Measurements from ENCODE around the gene CFAP92.
A peak's percentile ranks its signal among the peaks of the same experiment; 100 is the strongest.

The CFAP92 gene

GRCh38 chr3:129037093-129037419, 43.2 kb upstream of the CFAP92 start:
- TF ChIP-seq, protein P1, sequence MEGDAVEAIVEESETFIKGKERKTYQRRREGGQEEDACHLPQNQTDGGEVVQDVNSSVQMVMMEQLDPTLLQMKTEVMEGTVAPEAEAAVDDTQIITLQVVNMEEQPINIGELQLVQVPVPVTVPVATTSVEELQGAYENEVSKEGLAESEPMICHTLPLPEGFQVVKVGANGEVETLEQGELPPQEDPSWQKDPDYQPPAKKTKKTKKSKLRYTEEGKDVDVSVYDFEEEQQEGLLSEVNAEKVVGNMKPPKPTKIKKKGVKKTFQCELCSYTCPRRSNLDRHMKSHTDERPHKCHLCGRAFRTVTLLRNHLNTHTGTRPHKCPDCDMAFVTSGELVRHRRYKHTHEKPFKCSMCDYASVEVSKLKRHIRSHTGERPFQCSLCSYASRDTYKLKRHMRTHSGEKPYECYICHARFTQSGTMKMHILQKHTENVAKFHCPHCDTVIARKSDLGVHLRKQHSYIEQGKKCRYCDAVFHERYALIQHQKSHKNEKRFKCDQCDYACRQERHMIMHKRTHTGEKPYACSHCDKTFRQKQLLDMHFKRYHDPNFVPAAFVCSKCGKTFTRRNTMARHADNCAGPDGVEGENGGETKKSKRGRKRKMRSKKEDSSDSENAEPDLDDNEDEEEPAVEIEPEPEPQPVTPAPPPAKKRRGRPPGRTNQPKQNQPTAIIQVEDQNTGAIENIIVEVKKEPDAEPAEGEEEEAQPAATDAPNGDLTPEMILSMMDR (conservative IDR thresholded peaks at IDR 0.05; ENCODE audit: low read depth), result no peak
- ChIA-PET POLR2A (ENCODE audit: low non-redundant PET) (interaction anchor here (0.6 kb wide), 1 partner anchor 308 kb away, joined by 5 read pairs; no protein-coding TSS in a partner anchor), CTCF (interaction anchor here (0.5 to 0.6 kb wide), 2 partner anchors 16 to 18 kb away, joined by 3 to 4 read pairs; no protein-coding TSS in a partner anchor)
- no peak overlapping the region for H3K27ac ChIP-seq
- DNase-seq (ENCODE audit: low spot score), result no peak

- DNase-seq (ENCODE audit: low spot score), result no peak
- ChIA-PET CTCF (interaction anchor here (0.5 to 0.6 kb wide), 2 partner anchors 17 to 18 kb away, joined by 3 to 4 read pairs; no protein-coding TSS in a partner anchor), POLR2A (ENCODE audit: low non-redundant PET) (interaction anchor here (0.6 kb wide), 1 partner anchor 309 kb away, joined by 5 read pairs; no protein-coding TSS in a partner anchor)
- TF ChIP-seq, protein P1 (conservative IDR thresholded peaks at IDR 0.05; ENCODE audit: low read depth), result no peak
- no peak overlapping the region for H3K27ac ChIP-seq
These were observed 42.6 kb upstream of the CFAP92 start for GRCh38 chr3:129036222-129037092.

DNA sequence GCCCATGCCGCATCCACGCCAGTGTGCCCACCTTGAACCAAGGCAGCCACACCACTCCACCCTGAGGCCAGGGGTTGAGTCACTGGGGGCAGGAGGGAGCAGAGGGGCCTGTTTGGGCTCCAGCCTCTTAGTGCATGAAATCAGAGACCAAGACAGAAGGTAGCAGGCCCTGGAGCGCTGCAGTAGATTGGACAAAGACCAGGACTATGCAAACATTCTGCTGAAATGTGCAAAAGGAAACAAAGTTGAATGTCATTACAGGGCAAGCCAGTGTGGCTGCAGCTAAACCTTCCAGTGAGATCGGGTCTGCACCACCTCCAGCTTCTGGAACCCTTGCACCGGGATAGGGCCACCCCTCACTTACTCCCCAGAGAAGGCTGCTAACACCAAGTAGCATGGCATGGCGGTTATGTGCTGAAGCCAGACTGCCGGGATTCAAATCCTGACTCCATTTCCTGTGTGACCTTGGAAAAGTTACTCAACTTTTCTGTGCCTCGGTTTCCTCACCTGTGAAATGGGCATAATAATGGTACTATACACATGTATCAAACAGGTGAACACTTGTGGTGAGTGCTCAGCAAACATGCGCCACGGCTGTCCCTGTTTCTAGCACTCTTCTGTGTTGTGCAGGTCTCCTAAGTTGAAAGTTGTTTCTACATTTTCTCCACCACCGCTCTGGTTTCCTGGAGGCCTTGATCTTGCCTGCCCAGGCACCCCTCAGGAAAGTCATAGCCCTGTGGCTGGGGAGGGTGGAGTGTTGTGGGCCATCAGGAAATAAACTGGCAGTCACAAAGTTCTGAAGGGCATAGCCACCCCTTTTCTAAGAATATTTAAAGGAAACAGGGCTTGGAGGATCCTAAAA, 41.7 kb upstream of the CFAP92 start:
- no peak overlapping the region for H3K27ac ChIP-seq
- ChIA-PET POLR2A (ENCODE audit: low non-redundant PET) (no interaction called here), CTCF (interaction anchor here (1.1 kb wide), 1 partner anchor 65 kb away, joined by 3 read pairs; no protein-coding TSS in a partner anchor)
- DNase-seq (ENCODE audit: low spot score), result no peak
- TF ChIP-seq, protein P1 (conservative IDR thresholded peaks at IDR 0.05; ENCODE audit: low read depth), result no peak

DNA sequence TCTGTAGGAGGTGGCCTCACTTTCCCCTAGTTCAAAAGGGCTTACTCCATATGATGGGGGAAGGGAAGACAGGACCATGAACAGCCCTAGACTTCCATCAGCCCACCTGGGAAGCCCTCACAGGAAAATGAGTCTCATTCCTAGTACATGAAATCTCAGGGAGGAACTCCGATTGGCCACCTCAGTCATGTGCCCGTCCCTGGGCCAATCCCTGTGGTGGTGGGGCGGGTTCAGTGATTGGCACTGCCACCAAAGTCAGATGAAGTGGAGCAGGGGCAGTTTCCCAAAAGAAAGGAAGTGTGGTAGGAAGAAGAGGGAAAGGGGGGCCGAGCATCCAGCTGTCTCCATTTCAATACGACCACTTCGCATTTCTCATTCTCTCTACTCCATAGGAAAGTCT, 40.8 kb upstream of the CFAP92 start:
- CTCF ChIA-PET, result interaction anchor here (0.6 to 1.1 kb wide), 2 partner anchors 25 to 64 kb away, joined by 3 read pairs; no protein-coding TSS in a partner anchor
- no peak overlapping the region for H3K27ac ChIP-seq
- TF ChIP-seq, protein P1 (conservative IDR thresholded peaks at IDR 0.05; ENCODE audit: low read depth), result no peak
- peak; percentile 28 for DNase-seq (ENCODE audit: low spot score)
- POLR2A ChIA-PET (ENCODE audit: low non-redundant PET), result no interaction called here

GRCh38 chr3:129033633-129034321, 39.9 kb upstream of the CFAP92 start:
- H3K27ac ChIP-seq, result no peak overlapping the region
- no peak for DNase-seq (ENCODE audit: low spot score)
- TF ChIP-seq, protein P1 (conservative IDR thresholded peaks at IDR 0.05; ENCODE audit: low read depth), result no peak
- CTCF ChIA-PET, result interaction anchor here (0.6 kb wide), 2 partner anchors 64 to 277 kb away, joined by 3 read pairs; no protein-coding TSS in a partner anchor
- POLR2A ChIA-PET (ENCODE audit: low non-redundant PET), result no interaction called here
